Ascending aorta (tissue), 2 donors: ENCODE results near the gene KNTC1. TPM values are rescaled to one million over a fixed set of nuclear protein-coding genes. Genes with fewer than 3 reads are reported as not detected.

ENCODE experiments used
- DNase-seq, 2 donors: peaks; one replicate each; pipeline ENCODE4 v3.0.0-alpha.2; 2019; ENCODE audit warnings: low spot score in 2 of 2
- H3K27ac ChIP-seq, 2 donors: fragments of 200-600 bp; sonication (generic); one replicate each; pipeline ENCODE4 v1.5.1; 2016 to 2017; ENCODE audit warnings: mild to moderate bottlenecking in 1 of 2
- H3K27me3 ChIP-seq: fragments of 200-600 bp; sonication (generic); one replicate; pipeline ENCODE4 v1.5.1; 2017
- H3K36me3 ChIP-seq, 2 donors: fragments of 200-600 bp; sonication (generic); one replicate each; pipeline ENCODE4 v1.5.1; 2016
- H3K4me1 ChIP-seq, 2 donors: fragments of 200-600 bp; sonication (generic); one replicate each; pipeline ENCODE4 v1.5.1; 2016 to 2017; ENCODE audit warnings: mild to moderate bottlenecking in 1 of 2
- H3K4me3 ChIP-seq, 2 donors: fragments of 200-600 bp; sonication (generic); one replicate each; pipeline ENCODE4 v1.5.1; 2016 to 2017; ENCODE audit warnings: mild to moderate bottlenecking in 1 of 2
- H3K9me3 ChIP-seq, 2 donors: fragments of 200-600 bp; sonication (generic); one replicate each; pipeline ENCODE4 v1.5.1; 2016
- CTCF ChIP-seq, 3 experiments: fragments of 200-600 bp in 2 of 3; fragments of 450-650 bp in 1 of 3; sonication (generic) in 2 of 3; IDR thresholded peaks; one replicate each; pipeline ENCODE4 v1.5.1; 2016 to 2019; ENCODE audit warnings: antibody characterized with exemption in 3 of 3, mild to moderate bottlenecking in 1 of 3, moderate library complexity in 1 of 3
- intact Hi-C: fragments of 100-400 bp; cut with DNase I; formaldehyde crosslinking; loops from one replicate; pipeline ENCODE4 v1.15.1; 2023
- total RNA-seq: library from RNA; depleted of rRNA; stranded (reverse); fragments of >200 nt; gene quantifications from one replicate; pipeline ENCODE4 v1.1.0, GENCODE V29; 2016

KNTC1 gene
- total RNA-seq, 1 donor from 2014 or later, result 10.5 TPM

- H3K27me3 ChIP-seq, result no peaks in the 10 kb centered on the region
- peaks cover 7 to 9% of the 10 kb centered on the region in 2 donors for H3K4me1 ChIP-seq
- peak overlapping the region; percentile 97 to 99 for H3K27ac ChIP-seq
- peaks cover 22 to 25% of the 10 kb centered on the region in 2 donors for H3K36me3 ChIP-seq
- H3K4me3 ChIP-seq, result peak overlapping the region; percentile 78 to 88
- peak; percentile 16 to 72 for DNase-seq
- intact Hi-C loops, result loop anchor here (1.0 to 2.0 kb wide), 2 partner anchors 26 to 233 kb away; partner anchors contain the start of genes RSRC2 and VPS33A
- TF ChIP-seq CTCF (IDR thresholded peaks at IDR 0.05), result no peak
- H3K9me3 ChIP-seq, result no peaks in the 10 kb centered on the region
Measured at GRCh38 chr12:122499991-122500684, 26.9 kb upstream of the KNTC1 start.

GRCh38 chr12:122500685-122501488 is 26.2 kb upstream of the KNTC1 start, which contains the start of gene ZCCHC8:
TSS of gene ZCCHC8 (minus strand) at chr12:122500932. CDS start at chr12:122500840, 92 bp downstream.
- DNase-seq, result peak; percentile 92 to 97
- Histone ChIP-seq H3K4me3 (peak within 1 kb of the TSS; percentile 78 to 88), H3K9me3 (no peaks in the 10 kb centered on the region), H3K27me3 (no peaks in the 10 kb centered on the region), H3K36me3 (peaks cover 28 to 29% of the 10 kb centered on the region in 2 donors), H3K27ac (peak within 1 kb of the TSS; percentile 97 to 99), H3K4me1 (peaks cover 7 to 9% of the 10 kb centered on the region in 2 donors)
- TF ChIP-seq CTCF (IDR thresholded peaks at IDR 0.05), result no peak
- intact Hi-C loops, result loop anchor here (1.0 to 2.0 kb wide), 3 partner anchors 25 to 251 kb away; partner anchors contain the start of genes DENR, RSRC2 and VPS33A

- peak overlapping the region; percentile 97 to 99 for H3K27ac ChIP-seq
Measured at GRCh38 chr12:122501489-122501989, 25.5 kb upstream of the KNTC1 start.

GRCh38 chr12:122503147-122503751 is 23.8 kb upstream of the KNTC1 start:
- H3K27ac ChIP-seq, result no peak overlapping the region
- H3K9me3 ChIP-seq, result no peaks in the 10 kb centered on the region
- H3K4me1 ChIP-seq, result peaks cover 3 to 9% of the 10 kb centered on the region in 2 donors
- peaks cover 49 to 53% of the 10 kb centered on the region in 2 donors for H3K36me3 ChIP-seq
- H3K27me3 ChIP-seq, result no peaks in the 10 kb centered on the region
- no peak for DNase-seq
- intact Hi-C loops, result no loop called here
- no peak overlapping the region for H3K4me3 ChIP-seq
- TF ChIP-seq CTCF (IDR thresholded peaks at IDR 0.05), result no peak

More at GRCh38 chr12:122501489-122501989, 25.5 kb upstream of the KNTC1 start:
- no peak for DNase-seq
- peak overlapping the region; percentile 78 to 88 for H3K4me3 ChIP-seq
- no peaks in the 10 kb centered on the region for H3K27me3 ChIP-seq
- peaks cover 35% of the 10 kb centered on the region in 2 donors for H3K36me3 ChIP-seq
- intact Hi-C loops, result loop anchor here (1.0 to 2.0 kb wide), 2 partner anchors 235 to 251 kb away; partner anchors contain the start of genes DENR and VPS33A
- no peak for TF ChIP-seq CTCF (IDR thresholded peaks at IDR 0.05)
- peaks cover 7 to 9% of the 10 kb centered on the region in 2 donors for H3K4me1 ChIP-seq
- no peaks in the 10 kb centered on the region for H3K9me3 ChIP-seq
